Activated CD4-positive, alpha-beta T cell treated with anti-CD3 and anti-CD28 coated beads, Interleukin-2, Interleukin-4, amounts not matched to agents 100 ng/mL and 50 ng/mL, durations not matched to agents 16 hours and 8 hours (primary cell): Measurements from ENCODE around the gene SNX10.

Experiments used
- DNase-seq: peaks from one replicate; pipeline ENCODE4 v3.0.0-alpha.2; 2020; ENCODE audit warnings: low spot score

SNX10 gene

DNA sequence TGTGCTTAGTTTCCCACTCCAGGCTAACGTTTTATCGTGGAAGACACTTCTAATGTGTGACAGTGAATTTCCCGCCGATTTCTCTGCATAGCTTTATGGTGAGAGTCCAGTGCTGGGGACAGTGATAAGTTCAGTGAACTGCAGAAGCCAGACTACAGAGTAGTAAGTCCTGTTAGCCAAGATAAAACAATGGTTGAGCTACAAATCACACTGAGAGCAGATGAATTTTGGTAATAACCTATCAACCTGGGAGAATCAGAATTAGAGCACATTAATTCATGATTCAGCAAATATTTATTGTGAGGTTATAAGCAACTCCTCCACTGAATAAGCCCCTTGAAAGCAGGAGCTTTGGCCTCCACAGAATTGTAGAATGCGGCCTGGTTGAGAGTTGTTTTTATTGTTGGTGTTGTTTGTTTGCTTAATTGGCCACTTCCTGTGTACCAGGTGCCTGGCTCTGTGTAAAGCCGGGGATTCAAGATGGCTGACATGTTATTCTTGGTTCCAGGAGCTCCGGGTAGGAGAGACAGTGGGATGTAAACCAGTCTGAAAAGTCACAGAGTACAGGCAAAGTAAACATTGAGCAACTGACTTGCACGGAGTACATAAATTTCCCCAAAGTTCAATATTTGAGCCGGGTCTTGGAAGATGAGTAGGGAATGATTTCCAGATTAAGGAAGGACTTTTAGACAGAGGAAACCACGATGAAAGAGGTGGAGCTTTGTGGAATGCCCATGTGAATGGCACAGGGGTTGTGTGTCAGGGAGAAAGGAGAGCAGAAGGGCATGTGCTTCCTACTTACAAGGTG, 112.7 kb downstream of the SNX10 start:
- DNase-seq: no peak

DNA sequence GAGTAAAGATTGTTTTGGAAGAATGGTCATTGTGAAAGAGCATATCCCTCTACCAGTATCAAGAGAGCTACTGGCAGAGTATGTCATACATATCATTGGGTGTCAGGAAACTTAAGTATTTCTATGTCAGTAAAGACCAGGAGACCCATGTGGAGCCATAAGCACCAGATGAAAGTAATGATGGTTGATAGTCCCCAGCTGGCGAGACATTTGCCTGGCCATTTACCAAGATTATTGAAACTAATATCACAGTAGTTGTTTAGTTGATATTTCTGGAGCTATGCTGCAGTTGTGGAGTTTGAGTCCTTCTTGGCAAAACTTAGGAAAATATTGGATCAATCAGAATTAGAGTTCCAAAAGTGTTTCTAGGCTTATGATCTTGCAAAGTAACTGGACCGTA, 114.8 kb downstream of the SNX10 start:
- DNase-seq: no peak

DNA sequence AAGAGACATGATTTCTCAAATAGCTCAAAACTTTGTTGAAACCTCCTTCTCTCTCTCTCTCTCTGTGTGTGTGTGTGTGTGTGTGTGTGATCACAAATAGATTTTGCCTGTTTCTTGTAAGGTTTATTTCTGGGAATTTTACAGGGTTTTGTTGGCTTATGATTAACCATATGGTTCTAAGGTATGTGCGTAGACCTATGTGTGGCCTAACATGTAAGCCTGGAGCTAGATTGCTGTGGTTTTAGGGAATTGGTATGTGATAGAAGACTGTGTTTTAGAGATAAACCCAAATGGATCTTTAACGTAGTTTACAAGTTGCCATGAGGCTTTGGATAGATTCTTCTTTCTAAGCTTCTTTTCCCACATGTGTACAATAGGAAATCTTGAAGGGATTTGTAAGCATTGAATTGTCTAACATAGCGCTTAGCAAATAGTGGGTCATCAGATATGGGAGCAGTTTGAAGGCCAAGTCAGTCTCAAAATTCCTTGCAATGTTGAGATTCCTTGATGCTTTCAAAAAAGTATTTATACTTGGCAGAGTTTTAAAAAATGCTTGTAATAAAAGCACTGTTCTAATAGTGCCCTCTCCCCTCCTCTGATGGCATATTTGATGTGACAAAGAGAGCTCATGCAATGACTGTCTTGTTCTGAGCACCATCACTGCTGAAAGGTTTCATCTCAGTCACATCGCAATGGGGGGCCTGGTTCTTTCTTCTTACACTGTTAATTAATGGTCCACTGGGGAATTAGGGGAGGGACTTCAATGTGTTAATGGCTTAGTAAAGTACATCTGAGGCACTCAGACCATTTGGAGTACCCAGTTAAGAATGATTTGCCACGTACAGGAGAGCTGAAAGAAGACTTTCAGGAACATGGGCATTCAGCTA, 118.2 kb downstream of the SNX10 start:
- no peak for DNase-seq

DNA sequence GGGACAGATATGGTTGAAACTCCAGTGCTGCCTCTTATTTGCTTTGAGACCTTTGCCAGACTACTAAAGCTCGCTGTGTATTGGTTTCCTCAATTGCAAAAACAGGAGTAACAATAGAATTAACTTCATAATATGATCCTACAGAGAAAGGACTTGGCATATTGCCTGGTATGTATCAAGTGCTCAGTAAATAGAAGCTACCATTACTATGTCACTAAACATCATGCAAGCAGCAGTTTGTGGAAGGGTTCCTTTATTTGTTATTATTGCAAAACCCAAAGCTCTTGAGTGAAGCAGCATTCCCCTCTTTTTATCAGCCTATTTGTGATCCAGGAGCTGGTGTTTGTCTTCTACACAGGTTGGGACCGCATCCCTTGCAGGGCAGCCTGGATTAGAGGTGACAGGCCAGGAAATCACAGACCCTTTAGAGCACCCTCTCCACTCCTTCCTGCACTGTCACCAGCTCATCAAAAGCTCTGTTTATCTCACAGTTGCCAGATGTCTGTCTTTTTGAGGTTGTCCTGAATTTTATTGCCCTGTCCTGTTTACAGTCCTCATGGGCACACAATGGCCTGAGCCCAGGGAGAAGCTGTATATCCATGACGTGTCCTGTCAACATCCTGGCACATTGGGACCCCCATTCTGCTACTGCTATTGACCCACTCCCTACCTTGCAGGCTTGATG, 121.5 kb downstream of the SNX10 start:
- no peak for DNase-seq

DNA sequence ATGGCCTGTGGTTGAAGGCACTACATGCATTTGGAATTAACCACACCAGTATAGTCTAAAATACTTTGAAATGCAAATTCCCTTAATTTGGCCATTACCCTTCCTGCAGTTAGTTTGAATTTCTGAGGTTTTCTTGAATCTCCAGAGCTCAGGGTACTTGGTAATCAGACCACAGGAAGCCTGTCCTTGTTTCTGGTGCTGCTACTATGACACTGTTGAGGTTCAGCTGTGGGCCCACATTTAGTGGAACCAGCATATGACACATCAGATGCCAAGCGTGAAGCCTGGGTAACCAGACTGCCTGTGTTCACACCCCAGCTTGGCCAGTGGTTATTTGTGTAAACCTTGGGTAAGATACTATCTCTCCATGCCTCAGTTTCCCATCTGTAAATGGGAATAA, 124.3 kb downstream of the SNX10 start:
- no peak for DNase-seq

GRCh38 chr7:26417911-26418413, 126.3 kb downstream of the SNX10 start:
- DNase-seq: no peak

DNA sequence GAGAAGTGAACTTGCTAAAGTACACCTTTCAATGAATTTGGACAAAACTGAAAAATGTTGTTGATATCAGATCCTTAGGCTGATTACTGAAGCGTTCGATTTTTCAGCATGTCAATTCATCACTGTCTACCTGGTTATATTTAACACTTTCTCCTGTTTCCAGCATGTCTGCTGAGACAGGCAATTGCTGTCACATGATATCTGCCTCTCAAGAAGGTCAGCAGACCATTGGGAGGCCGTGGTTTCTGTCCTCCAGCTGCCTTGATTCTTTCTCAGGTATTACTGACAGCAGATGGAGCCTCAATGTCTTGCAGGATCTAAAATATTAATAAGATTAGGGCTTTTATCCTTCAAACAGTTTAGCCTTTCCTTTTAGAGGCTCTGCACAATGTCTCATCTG, 127.5 kb downstream of the SNX10 start:
- no peak for DNase-seq

- no peak for DNase-seq
Observed at GRCh38 chr7:26420422-26421019, 128.9 kb downstream of the SNX10 start.

- no peak for DNase-seq
Observed at GRCh38 chr7:26422761-26423160, 131.1 kb downstream of the SNX10 start.

DNA sequence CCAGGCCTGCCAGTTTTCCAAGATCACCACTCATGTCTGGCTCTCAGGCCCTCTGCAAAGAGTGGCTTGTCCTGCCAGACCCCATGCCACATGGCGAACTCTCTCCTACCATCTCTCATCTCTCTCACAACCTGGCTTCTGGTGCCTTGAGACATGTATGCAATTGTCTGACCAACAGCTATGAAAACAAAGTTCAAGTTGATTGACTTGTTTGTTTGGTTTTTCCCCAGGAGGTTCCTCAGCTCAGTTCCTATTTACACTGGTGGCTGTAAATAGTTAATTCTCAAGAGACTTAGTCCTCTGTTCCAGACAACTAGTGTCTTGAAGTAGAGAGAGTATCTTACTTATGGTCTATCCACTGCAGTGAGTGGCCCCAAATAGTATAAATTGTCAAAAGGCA, 131.8 kb downstream of the SNX10 start:
- DNase-seq: no peak
